GM19238 (cell line): Measurements from ENCODE around the gene ENC1.

Experiments used
- DNase-seq: peaks from one replicate; pipeline ENCODE4 v3.0.0; 2011; ENCODE audit warnings: low spot score; ENCODE audit not compliant: insufficient read length

ENC1 gene

DNA sequence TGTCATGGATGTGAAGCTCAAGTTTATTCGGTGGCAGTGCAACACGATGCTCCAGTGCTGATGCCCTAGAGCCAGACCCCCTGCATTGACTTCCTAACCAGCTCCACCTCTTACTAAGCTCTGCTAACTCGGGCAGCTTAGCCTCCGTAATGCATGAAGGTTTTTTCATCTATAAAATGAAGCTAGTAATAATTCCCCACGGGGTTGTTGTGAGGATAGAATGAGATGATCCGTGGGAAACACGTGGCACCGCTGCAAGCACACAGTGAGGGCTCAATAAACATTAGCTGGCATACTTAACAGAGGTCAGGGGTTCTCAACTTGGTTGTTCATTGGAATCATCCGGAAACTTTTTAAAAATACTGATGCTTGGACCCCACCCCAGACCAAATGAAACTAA lies 6.8 kb downstream of the ENC1 start:
- DNase-seq, result no peak

DNA sequence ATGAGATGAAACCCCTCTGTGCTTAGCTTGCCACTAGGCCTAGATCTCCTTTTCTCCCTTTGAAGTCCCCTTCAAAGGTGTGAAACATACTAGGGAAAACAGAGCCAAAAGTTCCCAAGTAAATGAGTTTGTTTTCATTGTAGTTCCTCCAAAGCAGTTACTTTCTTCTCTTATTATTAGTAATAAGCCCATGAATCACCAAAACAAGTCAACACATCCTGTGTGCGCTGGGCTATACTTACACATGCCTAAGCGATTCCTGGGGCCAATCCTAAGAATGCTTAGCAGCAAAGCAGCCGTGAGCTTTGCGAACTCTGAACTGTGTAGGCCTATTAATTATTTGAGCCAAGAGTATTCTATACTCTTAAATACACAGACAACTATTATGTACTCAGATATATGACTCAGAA lies 7.6 kb downstream of the ENC1 start:
- DNase-seq, result no peak

DNA sequence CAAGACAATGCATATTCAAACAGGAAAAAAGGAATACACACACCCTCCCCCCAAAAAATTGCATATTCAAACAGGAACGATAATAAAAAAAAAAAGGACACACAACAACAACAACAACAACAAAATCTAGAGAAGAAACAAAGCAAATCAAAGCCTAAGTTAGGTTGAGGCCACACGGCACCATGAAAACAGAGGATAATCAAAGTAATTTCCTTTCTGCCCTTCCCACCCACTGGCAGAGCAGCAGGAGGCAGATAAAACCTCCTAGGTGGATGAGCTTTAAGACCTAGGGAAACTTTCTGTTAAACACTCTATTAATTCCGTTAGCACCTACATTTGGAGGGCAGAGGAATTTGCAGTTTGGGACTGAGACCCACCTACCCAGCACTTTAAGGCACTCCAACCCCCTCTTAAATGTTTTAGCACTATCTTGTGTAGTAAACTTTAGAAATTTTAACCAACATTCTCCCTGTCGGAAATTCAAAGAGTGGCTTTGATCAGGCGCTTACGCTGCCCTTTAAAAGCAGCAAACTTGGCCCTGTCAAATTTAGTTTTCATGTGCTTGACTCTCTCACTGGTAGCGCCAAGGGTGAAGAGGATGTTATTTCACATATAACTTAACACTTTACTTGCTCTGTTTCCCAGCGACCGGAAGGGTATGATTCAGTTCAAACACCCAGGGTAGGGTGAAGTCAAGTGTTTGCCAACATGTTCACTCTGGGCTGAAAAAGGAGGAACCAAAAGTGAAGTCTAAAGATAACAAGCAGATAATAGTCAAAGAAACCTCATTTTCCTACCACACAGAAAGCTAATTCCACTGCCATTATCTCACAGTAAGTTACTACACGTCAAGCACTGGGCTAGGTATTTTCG lies 9.2 kb downstream of the ENC1 start:
- peak; percentile 52 for DNase-seq

DNA sequence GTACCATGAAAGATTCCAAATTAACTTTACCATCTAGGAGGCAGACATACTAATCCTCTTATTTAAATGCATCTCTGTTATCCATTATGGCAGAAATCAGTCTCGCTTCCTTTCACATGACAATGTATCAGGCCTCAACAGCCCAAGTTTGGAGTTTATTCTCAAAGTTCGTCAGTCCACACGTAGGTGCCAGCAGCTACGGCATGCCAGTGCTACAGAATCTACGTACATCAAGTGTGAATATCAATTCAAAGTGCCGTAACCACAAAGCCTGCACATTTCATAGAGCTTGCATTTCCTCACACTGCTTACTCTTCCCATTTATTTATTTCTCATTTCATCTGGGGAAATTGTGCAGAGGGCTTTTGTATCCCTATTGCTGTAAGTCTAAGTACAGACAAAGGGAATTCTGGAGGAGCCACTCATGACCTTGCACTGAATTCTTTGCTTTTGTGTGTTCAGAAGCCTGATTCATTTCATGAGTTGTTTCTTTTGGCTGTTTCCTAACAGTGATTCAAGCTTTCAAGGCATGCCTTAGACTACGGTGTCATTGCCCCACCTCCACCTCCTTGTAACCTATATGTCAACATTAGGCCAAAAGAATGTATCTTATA lies 10.0 kb downstream of the ENC1 start:
- no peak for DNase-seq

DNA sequence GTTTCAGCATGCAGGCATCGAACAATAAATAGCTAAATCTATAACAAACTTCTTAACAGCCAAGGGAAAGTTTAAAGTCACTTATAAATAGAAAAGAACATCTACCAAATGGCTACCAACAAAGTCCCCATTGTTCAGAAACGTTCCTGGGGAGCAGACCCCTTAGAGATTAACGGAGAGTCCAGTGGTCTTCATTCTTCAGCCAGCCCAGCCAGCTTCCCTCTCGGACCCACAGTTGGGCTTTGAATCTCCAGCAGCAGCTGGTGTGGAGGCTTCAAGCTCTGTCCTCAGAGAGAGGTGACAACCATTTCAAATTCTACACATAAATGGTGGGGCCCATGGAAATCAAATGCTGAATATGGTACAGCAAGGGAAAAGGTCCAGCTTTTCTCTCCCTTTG lies 11.2 kb downstream of the ENC1 start:
- DNase-seq, result no peak

DNA sequence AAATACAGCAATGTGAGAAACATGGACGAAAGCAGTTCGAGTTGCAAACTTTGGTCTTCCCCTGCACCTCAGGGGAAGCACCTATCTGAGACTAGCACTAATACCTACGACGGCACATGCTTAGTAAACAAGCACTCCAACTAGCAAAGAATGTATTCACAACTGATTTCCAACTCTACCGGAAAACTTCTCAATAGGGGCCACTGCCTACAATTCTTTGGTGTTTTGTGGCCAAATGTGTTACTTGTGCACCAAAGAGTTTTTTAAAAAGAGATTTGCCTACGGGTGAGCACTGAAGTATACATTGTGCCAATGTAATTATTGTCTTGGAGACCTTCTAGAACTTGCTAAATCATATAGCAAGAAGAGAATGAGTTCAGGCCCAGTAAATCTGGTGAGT lies 12.2 kb downstream of the ENC1 start:
- no peak for DNase-seq

DNA sequence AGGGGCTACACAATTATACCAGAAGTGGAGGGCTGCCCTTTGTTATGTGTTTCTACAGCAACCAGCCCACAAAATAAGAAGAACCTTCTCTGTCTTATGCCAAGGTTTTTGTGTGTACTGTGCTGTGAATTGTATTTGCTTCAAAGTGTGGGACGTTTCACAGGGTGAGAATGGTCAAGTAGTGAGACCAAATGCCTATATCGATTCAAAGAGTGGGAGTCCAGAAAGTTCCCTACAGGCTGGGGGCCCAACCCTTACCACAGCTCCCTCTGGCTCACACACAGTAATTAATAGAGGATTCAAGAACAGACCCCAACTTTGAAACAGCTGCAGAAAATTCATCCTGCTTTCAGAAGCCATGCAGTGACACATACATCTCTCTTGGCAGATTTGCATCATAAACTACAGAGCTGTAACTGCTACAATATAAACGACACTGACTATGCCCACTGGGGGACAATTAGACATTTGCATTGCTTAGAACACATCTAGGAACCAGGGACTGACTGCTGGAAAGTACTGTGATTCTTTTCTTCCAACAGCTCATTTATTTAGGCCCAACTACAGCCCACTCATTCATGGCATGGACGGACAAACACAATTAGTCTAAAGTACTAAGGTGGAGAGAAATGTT lies 12.8 kb downstream of the ENC1 start:
- DNase-seq, result no peak

DNA sequence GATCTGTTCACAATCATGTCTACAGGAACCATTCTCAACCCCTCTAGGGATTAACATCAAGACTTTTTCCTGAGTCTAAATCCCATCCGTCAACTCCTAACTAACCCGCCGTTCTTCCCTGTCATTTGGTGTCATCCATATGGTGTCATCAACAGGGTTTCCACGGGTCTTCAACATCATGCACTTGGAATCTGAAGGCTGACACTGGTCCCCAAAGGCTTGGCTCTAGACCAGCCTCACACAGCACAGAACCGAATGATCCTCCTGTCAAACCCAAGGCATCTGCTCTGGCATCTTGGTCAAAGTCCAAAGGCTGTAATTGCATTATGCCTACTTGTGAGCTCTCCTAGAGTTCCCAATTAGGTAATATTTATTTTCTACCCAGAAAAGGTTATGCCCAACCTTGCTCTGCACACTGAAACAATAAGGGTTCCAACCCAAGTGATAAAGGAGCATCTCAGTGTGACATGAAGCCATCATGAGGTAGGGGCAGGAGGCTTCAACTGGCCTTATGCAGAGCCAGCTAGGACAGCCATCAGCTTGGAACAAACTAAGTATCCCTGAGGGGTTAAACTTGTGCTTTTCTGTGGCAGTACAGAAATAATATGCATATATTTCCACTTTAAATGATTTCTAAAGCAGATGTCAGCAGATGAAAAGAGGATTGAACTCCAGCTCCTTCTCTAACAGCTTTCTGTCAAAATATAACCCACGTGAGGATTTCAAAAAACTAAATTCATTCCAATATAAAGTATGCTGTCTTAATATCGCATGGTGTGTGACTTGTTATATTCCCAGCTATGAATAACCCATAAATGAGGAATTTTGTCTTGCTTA lies 13.9 kb downstream of the ENC1 start:
- no peak for DNase-seq

DNA sequence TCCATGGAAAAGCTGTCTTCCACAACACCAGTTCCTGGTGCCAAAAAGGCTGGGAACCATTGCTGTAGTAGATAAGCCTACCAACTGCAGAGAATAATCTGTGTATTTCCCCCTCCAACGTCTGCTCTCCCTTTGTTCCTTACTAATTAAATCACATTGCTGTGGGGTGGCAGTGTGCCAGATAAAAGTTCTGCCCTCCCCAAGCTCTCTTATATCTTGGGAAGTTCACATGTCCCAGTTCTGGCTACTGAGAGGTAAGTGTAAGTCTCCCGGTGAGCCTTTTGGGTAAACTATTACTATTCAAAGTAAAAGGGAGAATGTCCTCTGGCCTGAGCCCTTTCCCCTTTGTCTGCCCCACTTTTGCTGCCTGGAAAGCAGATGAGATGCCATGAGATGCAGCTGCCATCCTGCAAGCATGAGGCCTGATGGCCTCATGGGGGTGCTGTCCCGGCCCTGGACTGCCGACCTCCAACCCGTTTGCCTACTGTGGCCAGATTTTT lies 14.7 kb downstream of the ENC1 start:
- no peak for DNase-seq

DNA sequence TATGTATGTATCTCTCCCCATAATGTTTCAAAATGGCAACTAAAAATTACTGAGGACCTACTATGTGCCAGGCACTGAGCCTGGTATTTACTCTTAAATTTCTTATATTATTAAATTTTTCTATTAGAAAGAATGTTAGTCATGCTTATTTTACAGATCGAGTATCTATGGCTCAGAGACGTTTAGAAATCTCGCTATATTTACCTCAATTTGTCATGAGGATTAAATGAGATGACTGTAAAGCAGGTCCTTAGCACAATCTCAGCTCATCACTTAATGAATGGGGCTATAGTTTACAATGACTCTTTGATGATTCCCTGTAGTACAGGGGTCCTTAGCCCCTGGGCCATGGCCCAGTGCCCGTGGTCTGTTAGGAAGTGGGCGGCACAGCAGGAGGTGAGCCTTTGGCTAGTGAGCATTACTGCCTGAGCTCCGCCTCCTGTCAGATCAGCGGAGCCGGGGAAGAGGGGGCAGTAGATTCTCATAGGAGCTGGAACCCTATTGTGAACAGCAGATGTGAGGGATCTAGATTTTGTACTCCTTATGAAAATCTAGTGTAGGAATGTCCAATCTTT lies 15.5 kb downstream of the ENC1 start:
- no peak for DNase-seq

DNA sequence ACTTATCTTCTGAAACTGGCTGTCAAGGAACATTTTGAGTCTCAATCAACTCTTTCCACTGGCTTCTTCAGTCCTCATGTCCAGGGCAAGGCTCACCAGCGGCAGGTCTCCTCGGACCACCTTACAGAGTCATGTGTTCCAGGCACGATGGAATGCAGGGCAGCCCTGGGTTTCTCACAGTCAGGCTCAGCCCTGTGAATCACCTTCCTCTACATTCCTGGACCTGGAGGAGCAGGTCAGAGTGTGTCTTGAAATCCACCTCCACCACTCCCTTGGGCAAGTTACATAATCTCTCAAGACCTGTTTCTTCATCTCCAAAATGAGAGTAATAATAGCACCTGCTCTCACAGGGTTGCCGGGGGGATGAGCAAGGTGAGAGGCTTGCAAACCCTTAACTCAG lies 16.0 kb downstream of the ENC1 start:
- no peak for DNase-seq

DNA sequence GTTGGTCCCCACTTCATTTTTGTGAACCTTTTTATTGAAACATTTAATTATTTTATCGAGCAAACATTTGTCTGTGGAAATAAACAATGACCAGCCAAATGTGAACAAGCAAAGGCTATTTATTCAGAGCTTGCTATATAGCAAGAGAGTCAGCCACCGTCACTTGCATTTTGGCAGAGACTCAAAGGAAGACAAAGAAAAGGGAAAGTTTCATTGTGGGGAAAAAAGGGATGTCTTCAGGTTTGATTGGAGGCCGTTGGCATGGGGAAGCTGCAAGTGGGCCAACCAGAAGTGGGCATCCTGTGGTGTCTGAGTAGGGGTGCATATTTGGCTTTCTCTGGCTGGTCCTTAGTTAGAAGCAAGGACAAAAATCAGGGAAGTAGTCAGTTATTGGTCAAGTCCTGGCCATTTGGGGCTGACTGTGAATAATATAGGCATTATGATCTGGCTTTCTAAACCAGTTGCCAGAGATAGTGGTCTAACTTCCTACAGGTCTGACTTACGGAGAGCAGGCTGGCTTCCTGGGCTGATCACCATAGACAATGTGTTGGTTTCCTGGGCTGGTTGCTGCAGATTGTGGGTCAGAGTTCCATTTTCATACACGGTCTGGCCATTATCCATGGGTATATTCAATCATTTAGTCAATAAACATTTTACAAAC lies 16.6 kb downstream of the ENC1 start:
- DNase-seq, result no peak

DNA sequence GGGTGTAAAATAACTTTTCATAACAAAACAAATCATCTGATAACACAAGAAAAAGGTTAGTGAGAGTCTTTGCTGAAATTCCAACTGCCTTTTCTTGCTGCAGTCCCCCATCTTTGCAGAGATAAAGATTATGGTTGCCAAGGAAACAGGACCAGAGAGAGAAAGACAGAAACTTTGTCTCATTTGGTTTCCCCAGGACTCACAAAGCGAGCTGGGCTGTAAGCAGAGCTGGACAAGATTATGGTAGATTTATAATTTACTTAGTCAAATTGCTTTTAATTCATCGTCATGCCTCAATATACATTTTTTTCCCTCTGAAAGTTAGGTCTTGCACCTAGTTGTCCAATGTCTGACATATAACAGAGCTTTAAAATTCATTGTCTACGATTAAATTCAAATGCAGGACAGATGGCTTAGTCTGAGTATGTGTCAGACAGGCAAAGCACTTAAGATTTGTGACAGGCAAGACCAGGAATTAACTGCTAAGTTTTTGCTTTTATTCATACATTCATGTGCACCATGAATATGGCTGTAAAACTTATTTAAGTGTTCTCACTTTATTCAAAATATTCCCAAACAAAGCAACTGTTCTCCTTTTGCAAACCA lies 17.4 kb downstream of the ENC1 start:
- DNase-seq, result no peak

DNA sequence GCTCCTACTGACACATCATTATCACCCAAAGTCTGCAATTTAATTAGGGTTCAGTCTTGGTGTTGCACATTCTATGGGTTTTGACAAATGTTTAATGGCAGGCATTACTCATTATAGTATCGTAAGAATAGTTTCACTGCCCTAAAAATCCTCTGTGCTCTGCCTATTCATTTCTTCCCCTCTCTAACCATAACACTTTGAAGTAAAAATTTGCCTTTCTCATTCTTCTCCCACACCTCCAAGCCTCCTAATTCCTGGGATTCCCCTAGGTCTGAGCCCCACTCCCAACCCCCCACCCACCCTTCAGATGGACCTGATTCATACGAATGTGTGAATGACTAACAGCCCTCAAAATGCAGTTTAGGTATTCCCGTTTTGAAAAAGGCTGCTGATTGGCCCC lies 18.4 kb downstream of the ENC1 start:
- DNase-seq, result no peak

DNA sequence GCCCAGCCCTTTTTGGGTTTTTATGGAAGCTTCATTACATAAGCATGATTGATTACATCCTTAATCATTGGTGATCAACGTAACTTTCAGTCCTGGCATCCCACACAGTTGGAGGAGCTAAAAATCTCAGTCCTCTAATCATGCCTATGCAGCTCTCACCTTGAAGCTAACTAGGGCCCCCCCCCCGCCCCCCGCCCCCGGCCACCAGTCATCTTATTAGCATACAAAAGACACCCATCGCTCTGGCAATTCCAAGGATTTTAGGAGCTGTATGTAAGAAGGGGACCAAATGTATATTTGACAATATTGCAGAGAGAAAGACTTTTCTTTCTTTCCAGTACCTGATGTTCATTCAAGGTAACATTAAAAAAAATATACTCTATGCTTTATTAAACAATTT lies 19.0 kb downstream of the ENC1 start:
- no peak for DNase-seq

DNA sequence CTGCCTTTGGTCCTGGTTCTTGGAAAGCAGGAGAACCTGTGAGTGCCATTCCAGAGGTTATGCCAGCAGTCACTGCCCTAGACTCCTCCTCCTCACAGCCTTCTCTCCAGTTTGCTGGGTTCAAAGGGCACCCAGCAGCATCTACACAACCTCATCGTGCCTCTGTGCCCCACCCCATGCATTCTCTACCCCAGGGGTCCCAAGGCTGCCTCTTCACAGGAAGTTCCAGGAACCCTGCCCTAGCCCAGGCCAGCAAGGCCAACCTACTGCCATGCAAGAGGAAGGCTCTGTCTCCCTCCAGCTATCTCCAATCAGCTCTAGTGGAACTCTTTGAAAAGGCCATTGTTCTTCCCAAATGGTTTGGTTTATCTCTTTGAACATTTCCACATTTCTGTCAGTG lies 21.2 kb downstream of the ENC1 start:
- DNase-seq, result no peak

DNA sequence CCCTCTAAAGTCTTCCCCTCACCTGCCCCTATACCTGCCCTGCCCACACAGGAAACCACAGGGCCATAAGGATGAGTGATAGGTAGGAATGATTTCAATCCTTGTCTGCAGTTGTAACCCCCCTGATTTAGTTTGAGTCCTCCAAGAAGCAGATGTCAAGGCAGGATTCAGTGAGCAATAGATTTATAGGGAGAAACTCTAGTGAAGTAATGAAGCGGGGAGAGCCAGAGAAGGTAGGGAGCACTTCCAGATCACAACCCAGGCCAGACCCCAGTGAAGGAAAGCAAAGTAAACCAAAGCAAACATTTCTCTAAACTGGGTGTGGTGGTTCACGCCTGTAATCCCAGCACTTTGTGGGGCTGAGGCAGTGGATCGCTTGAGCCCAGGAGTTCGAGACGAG lies 22.4 kb downstream of the ENC1 start:
- no peak for DNase-seq

DNA sequence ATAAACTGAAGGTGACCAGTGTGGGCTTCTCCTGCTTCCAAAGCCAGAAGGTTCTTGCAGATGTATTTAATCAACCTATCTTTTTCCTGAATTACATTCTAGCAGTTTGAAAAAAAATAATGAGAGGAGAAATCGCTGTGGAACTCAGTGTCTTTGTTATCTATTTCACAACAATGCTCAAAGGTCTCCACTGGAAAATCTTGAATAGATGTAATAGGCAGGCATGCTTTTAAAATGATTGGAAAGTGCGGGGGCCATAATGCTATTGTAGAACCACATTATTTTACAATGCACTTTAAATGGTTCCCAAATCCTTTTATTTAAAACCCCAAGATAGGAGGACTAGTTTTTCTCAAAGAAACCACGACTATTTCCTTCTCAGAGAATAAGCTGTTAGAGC lies 23.3 kb downstream of the ENC1 start:
- no peak for DNase-seq

DNA sequence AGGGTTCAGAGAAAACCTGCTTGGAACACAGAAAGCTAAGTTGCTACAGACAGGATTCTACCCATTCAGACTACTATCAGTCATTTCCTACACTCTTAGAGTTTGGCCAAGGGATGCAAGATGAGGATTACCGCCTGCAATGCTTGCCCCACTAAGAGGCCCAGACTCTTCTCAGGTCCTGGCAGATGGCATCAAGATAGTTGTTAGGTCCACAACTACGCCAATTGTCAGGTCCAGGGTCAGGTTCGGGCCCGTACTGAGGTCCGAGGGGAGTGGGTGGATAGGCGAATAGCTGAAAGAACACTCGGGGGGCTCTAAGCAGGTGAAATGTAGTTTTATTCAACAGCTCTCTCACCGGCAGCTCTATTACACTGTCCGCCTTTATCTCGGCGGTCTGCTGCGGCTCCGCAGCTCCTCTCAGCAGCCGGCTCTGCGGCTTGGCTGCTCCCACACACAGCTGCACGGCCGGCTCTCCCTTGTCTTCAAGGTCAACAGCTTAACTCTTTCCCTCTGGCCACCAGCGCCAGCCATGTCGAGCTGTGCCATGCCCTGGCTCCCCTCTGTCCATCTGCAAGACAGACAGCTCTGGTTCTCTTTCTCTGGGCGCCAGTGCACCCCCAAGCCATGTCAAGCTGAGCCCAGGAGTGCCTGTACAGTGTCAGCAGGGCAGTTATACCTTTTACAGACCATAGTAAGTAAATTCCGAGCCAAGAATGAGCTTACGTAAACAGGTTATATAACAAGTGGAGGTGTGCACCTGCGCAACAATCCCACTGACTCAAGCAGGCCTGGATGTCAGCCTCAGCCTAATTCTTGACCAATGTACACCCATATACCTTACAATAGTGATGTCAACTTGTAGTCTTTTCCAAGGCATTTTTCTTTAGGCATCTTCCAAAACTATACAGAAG lies 24.0 kb downstream of the ENC1 start:
- DNase-seq, result no peak
